GM21786 (cell line): Measurements from ENCODE around the gene SOHLH2.

ENCODE experiments used
- ATAC-seq: cut with Tn5 transposase; IDR thresholded peaks from one replicate; pipeline ENCODE4 v1.9.1; 2021; ENCODE audit not compliant: unreplicated experiment

SOHLH2 gene

GRCh38 chr13:36214163-36214921 is at the start of gene SOHLH2:
Gene SOHLH2 (minus strand): TSS chr13:36214556. CDS start chr13:36214526, 30 bp downstream.
- no peak for ATAC-seq

- no peak for ATAC-seq
These were observed 47.6 kb upstream of the SOHLH2 start for GRCh38 chr13:36261976-36262375.

- ATAC-seq, result no peak
These were observed 46.7 kb upstream of the SOHLH2 start for GRCh38 chr13:36261011-36261410.

GRCh38 chr13:36259361-36260137 is 45.2 kb upstream of the SOHLH2 start:
- ATAC-seq, result no peak

GRCh38 chr13:36258831-36259230 is 44.5 kb upstream of the SOHLH2 start:
- no peak for ATAC-seq

GRCh38 chr13:36251526-36251925 is 37.2 kb upstream of the SOHLH2 start:
- ATAC-seq, result no peak

- no peak for ATAC-seq
These were observed 36.7 kb upstream of the SOHLH2 start for GRCh38 chr13:36251017-36251416.

- ATAC-seq, result no peak
These were observed 34.3 kb upstream of the SOHLH2 start for GRCh38 chr13:36248700-36249099.

GRCh38 chr13:36244990-36245389 is 30.6 kb upstream of the SOHLH2 start:
- no peak for ATAC-seq

GRCh38 chr13:36244073-36244472 is 29.7 kb upstream of the SOHLH2 start:
- ATAC-seq, result no peak

- no peak for ATAC-seq
These were observed 28.4 kb upstream of the SOHLH2 start for GRCh38 chr13:36242761-36243160.

- ATAC-seq, result no peak
These were observed 16.9 kb upstream of the SOHLH2 start for GRCh38 chr13:36231236-36231635.

- no peak for ATAC-seq
These were observed 10.4 kb upstream of the SOHLH2 start for GRCh38 chr13:36224730-36225129.

GRCh38 chr13:36219883-36220282 is 5.5 kb upstream of the SOHLH2 start:
- no peak for ATAC-seq

GRCh38 chr13:36217456-36217855 is 3.1 kb upstream of the SOHLH2 start:
- ATAC-seq, result no peak

- ATAC-seq, result no peak
These were observed 1.6 kb downstream of the SOHLH2 start for GRCh38 chr13:36212789-36213188.

- no peak for ATAC-seq
These were observed 2.8 kb downstream of the SOHLH2 start for GRCh38 chr13:36211567-36211966.

- ATAC-seq, result no peak
These were observed 3.6 kb downstream of the SOHLH2 start for GRCh38 chr13:36210738-36211137.

- ATAC-seq, result no peak
These were observed 6.7 kb downstream of the SOHLH2 start for GRCh38 chr13:36207672-36208071.

GRCh38 chr13:36193151-36193855 is 21.1 kb downstream of the SOHLH2 start:
- ATAC-seq, result no peak

- ATAC-seq, result no peak
These were observed 22.2 kb downstream of the SOHLH2 start for GRCh38 chr13:36192166-36192565.

- no peak for ATAC-seq
These were observed 23.6 kb downstream of the SOHLH2 start for GRCh38 chr13:36190771-36191170.
